ENCODE data around the gene WBP2NL. TPM values are rescaled to one million over a fixed set of nuclear protein-coding genes. Genes with fewer than 3 reads are reported as not detected.

Gene WBP2NL
- total RNA-seq, 4 donors from 2014 or later: 0.33 to 1.0 (median 0.45) TPM; not detected in 1

DNA sequence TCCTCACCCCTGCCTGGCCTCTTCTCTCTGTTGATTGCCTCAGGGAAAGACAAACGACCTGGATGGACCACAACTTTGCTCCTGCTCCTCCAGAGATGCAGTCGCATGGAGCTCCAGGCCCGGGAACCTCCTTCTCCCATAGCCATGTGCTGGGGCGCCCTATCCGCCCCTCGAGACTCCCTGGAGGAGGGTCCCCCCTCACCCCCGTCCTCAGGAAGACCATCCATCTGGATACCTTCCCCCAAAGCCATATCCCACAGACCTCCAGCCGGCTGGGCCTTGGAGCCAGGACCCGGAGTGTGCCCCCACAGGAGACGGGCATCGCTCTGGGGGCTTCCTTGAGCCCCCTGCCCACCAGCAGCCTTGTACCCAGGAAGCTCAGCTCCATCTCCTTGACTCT, 27.2 kb upstream of the WBP2NL start:
- 86% methylated on average over 9 of the region's 11 CpGs for WGBS
- intact Hi-C loops (cut with DNase I): no loop called here
- Histone ChIP-seq H3K9me3 (no peaks in the 10 kb centered on the region), H3K4me3 (no peak overlapping the region), H3K27me3 (peaks cover 0 to 61% (median 11%) of the 10 kb centered on the region in 4 donors), H3K36me3 (no peaks in the 10 kb centered on the region), H3K4me1 (peaks cover 4 to 5% (median 5%) of the 10 kb centered on the region in 4 donors), H3K27ac (replicated peaks in 1 of 4) (no peak overlapping the region)
- DNase-seq (ENCODE audit: extremely low spot score): no peak
- TF ChIP-seq, protein P1, sequence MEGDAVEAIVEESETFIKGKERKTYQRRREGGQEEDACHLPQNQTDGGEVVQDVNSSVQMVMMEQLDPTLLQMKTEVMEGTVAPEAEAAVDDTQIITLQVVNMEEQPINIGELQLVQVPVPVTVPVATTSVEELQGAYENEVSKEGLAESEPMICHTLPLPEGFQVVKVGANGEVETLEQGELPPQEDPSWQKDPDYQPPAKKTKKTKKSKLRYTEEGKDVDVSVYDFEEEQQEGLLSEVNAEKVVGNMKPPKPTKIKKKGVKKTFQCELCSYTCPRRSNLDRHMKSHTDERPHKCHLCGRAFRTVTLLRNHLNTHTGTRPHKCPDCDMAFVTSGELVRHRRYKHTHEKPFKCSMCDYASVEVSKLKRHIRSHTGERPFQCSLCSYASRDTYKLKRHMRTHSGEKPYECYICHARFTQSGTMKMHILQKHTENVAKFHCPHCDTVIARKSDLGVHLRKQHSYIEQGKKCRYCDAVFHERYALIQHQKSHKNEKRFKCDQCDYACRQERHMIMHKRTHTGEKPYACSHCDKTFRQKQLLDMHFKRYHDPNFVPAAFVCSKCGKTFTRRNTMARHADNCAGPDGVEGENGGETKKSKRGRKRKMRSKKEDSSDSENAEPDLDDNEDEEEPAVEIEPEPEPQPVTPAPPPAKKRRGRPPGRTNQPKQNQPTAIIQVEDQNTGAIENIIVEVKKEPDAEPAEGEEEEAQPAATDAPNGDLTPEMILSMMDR (IDR thresholded peaks at IDR 0.05): no peak
- TF ChIP-seq EP300 (IDR thresholded peaks at IDR 0.05): no peak

DNA sequence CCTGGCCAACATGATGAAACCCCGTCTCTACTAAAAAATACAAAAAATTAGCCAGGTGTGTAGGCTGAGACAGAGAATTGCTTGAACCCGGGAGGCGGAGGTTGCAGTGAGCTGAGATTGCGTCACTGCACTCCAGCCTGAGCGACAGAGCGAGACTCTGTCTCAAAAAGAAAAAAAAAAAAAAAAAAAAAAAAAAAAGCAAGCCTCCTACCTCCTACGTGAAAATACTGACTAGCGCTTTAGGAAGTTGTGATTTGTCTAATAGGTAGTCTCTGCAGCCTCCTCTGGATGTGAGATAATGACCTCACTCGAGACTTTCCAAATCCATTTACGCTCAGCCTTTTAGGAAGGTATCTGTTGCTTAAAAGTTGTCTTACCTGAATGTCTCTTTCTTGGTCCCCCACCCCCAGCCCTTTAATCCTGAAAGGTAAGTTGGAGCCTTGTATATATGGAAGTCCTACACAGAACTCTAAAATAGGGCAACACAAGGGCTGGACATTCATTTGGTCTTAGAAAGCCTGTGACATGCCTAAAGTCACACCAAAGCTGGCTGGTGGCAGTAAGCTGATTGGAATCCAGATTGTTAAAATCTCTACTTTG, 23.8 kb upstream of the WBP2NL start:
- Histone ChIP-seq H3K4me1 (peaks cover 9 to 16% (median 14%) of the 10 kb centered on the region in 4 donors), H3K36me3 (no peaks in the 10 kb centered on the region), H3K27me3 (peaks cover 0 to 86% (median 17%) of the 10 kb centered on the region in 4 donors), H3K27ac (replicated peaks in 1 of 4) (no peak overlapping the region), H3K9me3 (no peaks in the 10 kb centered on the region), H3K4me3 (no peak overlapping the region)
- intact Hi-C loops (cut with DNase I): no loop called here
- no peak for DNase-seq (ENCODE audit: extremely low spot score)
- TF ChIP-seq, protein P1 (IDR thresholded peaks at IDR 0.05): no peak
- no peak for TF ChIP-seq POLR2AphosphoS5 (IDR thresholded peaks at IDR 0.05)
- no peak for TF ChIP-seq POLR2A (IDR thresholded peaks at IDR 0.05; ENCODE audit: low read depth)
- no peak for TF ChIP-seq EP300 (IDR thresholded peaks at IDR 0.05)
- WGBS: 74% methylated on average over 10 of the region's 10 CpGs

DNA sequence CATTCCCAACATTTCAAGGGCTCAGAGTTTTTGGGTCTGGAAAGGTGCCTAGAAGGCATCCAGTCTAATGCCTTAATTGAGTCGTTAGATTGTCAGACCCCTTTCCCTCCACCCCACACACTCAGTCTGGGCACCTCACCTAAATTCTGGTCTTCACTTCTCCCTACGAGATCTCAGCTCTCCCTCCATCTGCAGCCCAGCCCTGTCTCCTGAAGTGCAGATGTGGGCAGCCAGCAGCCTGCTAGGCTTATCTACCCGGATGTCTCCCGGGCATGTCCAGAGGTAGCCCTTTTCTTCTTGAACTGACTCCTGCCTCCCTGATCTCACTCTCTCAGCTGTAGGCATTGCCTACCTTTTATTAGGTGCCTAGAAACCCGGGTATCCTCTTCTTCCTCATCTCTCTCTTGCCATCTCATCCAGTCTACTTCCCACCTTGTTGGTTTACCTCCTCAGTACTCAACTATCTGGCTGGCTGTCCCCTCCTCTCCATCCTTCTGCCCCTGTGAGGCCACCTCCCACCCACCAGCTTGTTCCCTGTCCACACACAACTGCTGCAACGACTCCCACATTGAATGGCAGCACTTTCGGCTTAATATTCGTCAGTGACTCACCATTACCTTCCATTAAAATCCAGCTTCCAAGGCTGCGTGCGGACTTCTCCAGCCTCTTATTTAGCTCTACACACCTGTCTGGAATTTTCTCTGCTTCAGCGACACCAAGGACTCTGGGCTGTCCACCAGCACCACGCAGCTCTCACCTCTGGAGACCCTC, 23.1 kb upstream of the WBP2NL start:
- H3K36me3 ChIP-seq: no peaks in the 10 kb centered on the region
- no peak overlapping the region for H3K4me3 ChIP-seq
- TF ChIP-seq EP300 (IDR thresholded peaks at IDR 0.05) (no peak), POLR2AphosphoS5 (IDR thresholded peaks at IDR 0.05) (no peak), POLR2A (IDR thresholded peaks at IDR 0.05; ENCODE audit: low read depth) (no peak)
- TF ChIP-seq, protein P1 (IDR thresholded peaks at IDR 0.05): no peak
- intact Hi-C loops (cut with DNase I): no loop called here
- no peak overlapping the region for H3K27ac ChIP-seq (replicated peaks in 1 of 4)
- no peak for DNase-seq (ENCODE audit: extremely low spot score)
- H3K4me1 ChIP-seq: peaks cover 9 to 16% (median 14%) of the 10 kb centered on the region in 4 donors
- 71% methylated on average over 12 of the region's 12 CpGs for WGBS
- H3K9me3 ChIP-seq: no peaks in the 10 kb centered on the region
- H3K27me3 ChIP-seq: peaks cover 0 to 86% (median 17%) of the 10 kb centered on the region in 4 donors

DNA sequence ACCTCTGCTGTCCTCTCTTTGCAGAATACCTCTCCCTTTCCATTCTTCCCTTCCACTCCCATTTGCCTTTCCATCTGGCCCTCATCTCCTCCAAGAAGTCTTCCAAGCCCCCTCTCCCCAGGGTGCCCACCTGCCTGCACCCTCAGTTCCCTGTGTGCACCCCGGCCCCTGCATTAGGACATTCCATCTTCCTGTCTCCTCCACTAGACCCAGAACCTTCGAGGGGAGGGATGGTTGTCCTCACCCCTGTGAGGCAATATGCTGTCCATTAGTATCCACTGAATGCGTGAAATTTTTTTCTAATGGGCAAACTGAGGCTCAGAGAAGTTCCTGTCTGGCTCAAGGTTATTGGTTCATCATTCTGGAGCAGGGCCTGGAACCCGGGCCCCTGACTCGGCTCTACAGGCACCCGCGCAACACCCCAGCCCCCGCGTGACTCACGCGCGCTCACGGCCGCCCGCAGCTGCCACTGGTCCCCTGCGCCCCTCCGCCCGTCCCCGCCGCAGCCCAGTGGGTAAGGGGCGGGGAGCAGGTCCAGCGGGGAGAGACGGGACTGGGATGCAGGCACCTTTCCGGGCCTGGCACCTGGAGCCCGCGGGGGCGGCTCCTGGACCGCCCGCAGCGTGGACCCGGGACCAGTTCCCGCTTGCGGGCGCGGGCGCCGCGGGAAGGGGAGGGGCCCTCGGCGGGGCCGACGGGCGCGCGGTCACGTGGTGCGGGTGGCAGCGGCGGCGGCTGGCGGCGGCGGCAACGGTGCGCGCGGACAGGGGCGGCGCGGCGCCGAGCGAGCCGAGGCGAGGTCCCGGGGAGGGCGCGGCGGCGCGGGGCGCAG, 22.3 kb upstream of the WBP2NL start:
- no peaks in the 10 kb centered on the region for H3K36me3 ChIP-seq
- H3K9me3 ChIP-seq: no peaks in the 10 kb centered on the region
- TF ChIP-seq, protein P1 (IDR thresholded peaks at IDR 0.05): no peak
- TF ChIP-seq POLR2AphosphoS5 (IDR thresholded peaks at IDR 0.05) (no peak), EP300 (IDR thresholded peaks at IDR 0.05) (no peak), POLR2A (IDR thresholded peaks at IDR 0.05; ENCODE audit: low read depth) (no peak)
- 19% methylated on average over 5 of the region's 72 CpGs for WGBS
- peak overlapping the region; percentile 52 to 61 (median 53) for H3K4me3 ChIP-seq
- H3K27ac ChIP-seq (replicated peaks in 1 of 4): no peak overlapping the region
- intact Hi-C loops (cut with DNase I): no loop called here
- H3K27me3 ChIP-seq: peaks cover 0 to 79% (median 17%) of the 10 kb centered on the region in 4 donors
- no peak for DNase-seq (ENCODE audit: extremely low spot score)
- peaks cover 9 to 16% (median 14%) of the 10 kb centered on the region in 4 donors for H3K4me1 ChIP-seq
